Activated CD4-positive, alpha-beta T cell treated with anti-CD3 and anti-CD28 coated beads, Interleukin-2, amount 50 U/mL, for 24 hours (primary cell): ENCODE results near the gene ARNT2.
"Not testable (repeated sequence)": the region's sequence is repeated elsewhere in the genome, so short reads cannot be mapped to it uniquely, and the experiment has no call there.

Source experiments
- DNase-seq, 2 donors: peaks; one replicate each; pipeline ENCODE4 v3.0.0-alpha.2; 2020; ENCODE audit warnings: low read depth in 1 of 2, low spot score in 1 of 2

Gene ARNT2

DNA sequence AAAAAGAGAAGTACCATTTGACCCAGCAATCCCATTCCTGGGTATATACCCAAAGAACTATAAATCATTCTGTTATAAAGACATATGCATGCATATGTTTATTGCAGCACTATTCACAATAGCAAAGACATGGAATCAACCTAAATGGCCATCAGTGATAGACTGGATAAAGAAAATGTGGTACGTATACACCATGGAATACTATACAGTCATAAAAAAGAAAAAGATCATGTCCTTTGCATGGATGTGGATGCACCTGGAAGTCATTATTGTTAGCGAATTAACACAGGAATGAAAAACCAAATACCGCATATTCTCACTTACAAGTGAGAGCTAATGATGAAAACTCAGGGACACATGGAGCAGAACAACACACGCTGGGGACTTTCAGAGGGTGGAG lies 106.8 kb downstream of the ARNT2 start:
- DNase-seq, result not testable (repeated sequence)

- DNase-seq, result no peak
Measured at GRCh38 chr15:80512726-80513660, 108.8 kb downstream of the ARNT2 start.

DNA sequence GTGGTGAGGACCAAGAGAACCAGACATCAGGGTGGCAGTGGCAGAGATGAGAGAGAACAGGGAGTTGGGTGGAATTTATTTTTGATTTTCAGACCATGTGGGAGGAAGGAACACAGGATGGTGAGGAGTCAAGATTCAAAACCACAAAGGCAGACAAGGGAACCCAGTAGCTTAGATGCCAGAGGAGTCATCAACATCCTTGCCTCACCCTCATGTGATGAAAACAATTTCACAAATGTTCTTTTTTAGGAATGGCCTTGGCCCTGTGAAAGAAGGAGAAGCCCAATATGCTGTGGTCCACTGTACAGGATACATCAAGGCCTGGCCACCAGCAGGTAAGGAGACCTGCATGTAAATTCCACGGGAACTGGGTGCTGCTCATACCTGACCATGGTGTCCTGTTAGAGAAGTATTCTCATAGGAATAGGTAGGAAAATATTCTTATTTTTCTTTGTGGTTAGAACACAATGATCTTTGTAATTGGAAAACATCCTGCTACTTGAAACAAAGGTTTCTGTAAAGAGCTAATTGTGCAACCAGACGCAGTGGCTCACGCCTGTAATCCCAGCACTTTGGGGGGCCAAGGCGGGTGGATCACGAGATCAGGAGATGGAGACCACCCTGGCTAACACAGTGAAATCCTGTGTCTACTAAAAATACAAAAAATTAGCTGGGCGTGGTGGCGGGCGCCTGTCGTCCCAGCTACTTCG lies 110.0 kb downstream of the ARNT2 start:
- no peak for DNase-seq

DNA sequence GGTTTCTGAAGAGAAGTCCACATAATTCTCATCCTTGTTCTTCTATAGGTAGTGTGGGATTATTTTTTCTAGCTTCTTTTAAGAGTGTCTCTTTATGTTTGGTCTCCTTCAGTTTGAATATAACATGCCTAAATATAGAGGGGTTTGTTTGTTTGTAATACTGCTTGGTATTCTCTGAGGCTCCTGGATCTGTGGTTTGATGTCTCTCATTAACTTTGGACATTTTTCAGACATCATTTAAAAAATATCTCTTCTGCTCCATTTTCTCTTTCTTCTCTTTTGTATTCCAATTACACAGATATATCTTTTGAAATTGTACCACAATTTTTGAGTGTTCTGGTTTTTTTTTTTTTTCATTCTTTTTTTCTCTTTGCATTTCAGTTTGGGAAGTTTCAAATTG lies 113.1 kb downstream of the ARNT2 start:
- no peak for DNase-seq

DNA sequence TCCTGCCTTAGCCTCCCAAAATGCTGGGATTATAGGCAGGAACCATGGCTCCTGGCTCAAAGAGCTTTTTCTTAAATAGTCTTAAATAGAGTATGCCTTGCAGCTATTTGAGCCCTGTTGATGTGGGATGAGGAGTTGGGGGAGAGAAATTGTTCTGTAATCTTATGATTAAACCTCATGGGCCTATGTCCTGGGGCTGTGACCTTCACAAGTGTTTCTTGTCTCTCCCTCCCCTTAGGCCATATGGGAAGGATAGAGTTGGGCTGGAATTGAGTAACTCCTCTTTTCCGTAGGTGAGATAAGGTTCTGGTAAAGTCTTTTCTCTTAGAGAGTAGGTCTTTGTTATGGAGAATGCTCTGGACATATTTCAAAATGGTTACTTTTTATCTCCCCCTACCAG lies 114.3 kb downstream of the ARNT2 start:
- no peak for DNase-seq

GRCh38 chr15:80523746-80524145 lies 119.6 kb downstream of the ARNT2 start:
- DNase-seq, result no peak

GRCh38 chr15:80525853-80526252 lies 121.7 kb downstream of the ARNT2 start:
- DNase-seq, result no peak

DNA sequence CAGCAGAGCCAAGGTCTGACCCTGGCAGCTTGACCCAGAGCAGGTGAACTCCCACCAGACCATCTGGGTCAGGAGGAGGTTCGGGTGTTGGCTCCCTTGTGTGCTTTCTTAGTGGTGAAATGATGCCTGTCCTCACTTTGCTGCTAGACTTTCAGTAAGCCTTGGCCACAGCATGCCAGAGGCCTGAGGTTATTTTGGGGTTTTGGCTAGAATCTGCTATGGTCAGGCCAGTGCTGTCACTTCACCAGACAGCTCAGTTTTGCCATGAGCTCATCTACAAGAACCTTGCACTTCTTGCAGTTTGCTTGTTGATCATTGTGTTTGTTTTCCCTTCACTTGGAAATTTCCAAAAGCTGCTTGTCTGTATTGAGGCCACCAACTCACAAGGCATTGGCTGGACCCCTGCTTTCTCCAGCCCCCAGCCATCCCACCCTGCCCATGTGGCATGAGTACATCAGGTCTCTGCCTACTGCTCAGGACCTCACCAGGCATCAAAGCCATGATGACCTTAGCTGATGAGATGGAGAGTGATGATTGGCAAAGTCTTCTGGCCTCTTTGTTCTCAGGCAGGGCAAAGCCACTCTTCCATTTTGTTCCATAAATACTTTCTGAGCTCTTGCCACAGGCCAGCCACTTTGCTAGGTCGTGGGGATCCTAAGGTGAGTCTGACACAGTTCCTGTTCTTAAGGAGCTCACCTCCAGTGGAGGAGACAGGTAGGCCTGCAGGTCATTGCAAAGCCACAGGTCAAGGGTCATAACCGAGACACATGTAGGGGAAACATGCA lies 122.6 kb downstream of the ARNT2 start:
- DNase-seq, result no peak

DNA sequence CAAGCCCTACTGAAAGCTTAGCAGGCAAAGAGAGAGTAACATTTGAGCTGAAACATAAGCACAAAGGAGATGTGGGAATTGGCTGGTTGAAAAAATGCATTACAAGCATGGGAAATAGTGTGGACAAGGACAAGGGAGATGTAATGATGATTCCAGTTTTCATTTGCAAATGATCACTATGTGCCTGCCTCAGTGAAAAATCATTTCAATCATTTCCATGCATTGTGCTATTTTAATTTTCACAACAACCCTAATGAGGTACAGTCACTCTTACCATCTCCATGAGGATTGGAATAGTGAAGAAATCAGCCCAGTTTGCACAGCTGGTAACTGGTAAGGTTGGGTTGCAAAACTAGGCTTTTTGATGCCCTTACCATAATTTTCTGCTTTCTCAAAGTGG lies 123.2 kb downstream of the ARNT2 start:
- no peak for DNase-seq

DNA sequence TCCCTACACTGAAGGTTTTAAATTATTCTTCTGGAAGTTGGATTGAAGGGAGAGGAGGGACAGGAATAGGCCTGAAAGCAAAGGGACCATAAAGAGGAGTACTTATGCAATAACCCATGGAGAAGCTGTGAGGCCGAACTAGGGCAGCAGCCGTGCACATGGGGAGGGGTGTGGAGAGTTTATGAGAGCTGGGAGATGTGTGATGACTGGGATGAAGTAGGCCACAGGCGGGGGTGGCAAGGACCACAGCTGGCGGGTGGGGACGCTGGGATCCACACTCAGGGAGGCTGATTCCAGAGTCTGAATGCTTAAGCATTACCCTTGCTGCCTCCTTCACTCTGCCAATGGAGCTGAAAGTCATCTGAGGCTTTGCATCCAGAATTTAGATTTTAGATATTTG lies 123.8 kb downstream of the ARNT2 start:
- DNase-seq, result no peak

- no peak for DNase-seq
Measured at GRCh38 chr15:80530737-80531365, 126.7 kb downstream of the ARNT2 start.

- DNase-seq, result no peak
Measured at GRCh38 chr15:80531388-80531787, 127.2 kb downstream of the ARNT2 start.

DNA sequence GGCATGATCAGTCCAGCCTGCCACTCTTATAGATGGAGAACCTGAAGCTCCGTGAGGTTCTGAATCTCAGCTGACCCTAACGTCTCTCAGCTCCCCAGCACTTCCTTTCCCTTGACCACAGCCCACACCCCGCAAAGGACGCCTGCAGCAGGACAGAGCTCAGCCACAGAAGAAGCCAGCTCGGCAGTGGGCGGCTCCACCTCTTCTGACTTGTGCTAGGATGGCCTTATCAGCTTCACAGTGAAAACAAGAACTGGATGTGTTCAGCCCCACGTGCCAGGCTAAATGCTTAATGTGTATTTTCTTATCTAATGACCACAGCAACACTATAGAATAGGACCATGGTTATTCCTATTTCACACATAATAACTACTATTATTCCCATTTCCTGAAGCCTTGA lies 127.6 kb downstream of the ARNT2 start:
- DNase-seq, result no peak

DNA sequence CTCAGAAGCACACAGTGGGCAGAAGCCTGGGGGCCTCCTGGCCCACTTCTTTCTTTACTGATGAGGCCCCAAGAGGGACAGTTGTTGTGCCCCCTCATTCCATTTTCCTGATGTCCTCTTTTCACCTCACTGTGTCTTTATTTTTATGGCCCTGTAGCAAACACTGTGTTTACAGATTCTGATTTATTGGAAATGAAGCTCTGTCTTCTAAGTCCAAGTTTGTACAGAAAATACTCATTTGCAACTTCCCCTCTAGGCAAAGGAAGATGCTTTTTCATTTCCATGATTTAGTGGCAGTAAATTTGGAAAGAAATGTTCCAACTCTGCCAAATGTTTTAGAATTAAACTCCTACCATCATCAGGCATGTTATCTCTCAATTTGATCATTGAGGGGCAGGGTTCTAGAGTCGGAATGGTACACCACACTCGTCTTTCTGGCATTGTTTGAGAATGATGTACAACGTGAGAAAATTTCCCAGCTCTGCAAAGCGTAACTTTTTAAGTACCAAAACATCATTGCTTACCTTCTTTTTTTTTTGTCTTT lies 129.7 kb downstream of the ARNT2 start:
- no peak for DNase-seq

GRCh38 chr15:80536231-80536630 lies 132.0 kb downstream of the ARNT2 start:
- no peak for DNase-seq

GRCh38 chr15:80536716-80537115 lies 132.5 kb downstream of the ARNT2 start:
- no peak for DNase-seq

- DNase-seq, result no peak
Measured at GRCh38 chr15:80545078-80545477, 140.9 kb downstream of the ARNT2 start.

DNA sequence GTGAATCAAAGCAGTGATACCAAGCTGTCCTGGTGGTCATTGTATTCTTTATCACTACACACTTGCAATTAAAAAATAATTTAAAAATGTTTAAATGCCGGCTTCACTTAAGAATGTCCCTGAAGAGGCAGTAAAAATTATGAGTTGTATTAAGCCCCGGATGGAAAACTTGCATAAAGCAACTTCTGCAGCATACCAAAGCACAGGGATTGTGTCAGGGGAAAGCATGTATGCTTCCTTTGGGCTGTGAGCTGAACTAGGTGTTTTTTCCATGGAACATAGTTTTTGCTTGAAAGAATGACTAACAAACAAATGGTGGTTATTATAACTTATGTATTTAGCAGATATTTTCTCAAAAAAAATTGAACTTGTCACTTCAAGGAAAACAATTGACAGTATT lies 143.1 kb downstream of the ARNT2 start:
- DNase-seq, result no peak

DNA sequence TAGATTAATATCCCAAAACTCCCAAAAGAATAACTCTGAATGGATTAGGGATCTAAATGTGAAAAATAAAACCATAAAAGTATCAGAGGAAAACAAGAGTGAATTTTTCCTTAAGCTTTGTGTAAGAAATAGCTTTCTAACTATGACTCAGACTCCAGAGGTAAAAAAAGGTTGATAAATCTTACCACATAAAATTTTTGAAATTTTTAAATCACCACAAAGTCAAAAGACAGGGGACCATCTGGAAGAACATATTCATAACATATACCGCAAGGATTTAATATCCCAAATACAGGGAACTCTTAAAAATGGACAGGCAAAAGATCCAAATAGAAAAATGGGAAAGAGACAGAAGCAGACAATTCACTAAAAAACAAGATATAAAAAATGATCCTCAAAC lies 145.0 kb downstream of the ARNT2 start:
- DNase-seq, result no peak

DNA sequence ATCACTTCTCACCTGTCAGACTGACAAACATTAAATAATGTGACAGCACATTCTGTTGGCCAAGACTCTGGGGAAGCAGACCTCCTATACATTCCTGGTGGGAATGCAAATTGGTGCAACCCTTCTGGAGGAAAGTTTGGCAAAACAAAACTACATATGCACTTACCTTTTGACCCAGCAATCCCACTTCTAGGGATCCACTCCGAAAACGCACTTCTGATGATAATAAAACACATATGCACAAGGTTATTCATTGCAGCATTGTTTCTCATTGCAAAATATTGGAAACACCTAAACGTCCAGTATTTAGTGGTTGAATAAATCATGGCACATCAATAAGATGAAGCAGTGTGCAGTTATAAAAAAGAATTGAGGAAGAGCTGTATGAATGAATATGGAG lies 145.5 kb downstream of the ARNT2 start:
- DNase-seq, result no peak
